DOHH2 (cell line): ENCODE measurements around the gene SPCS1.

ENCODE experiments used
- H3F3A ChIP-seq: fragments of 200-600 bp; sonication (generic), shearing (Covaris generic); 2 replicates; pipeline ENCODE4 v1.6.0; 2016; ENCODE audit warnings: antibody characterized with exemption, mild to moderate bottlenecking; ENCODE audit not compliant: control insufficient read depth, insufficient read depth
- H3K27ac ChIP-seq: fragments of 200-600 bp; sonication (generic); 2 replicates; pipeline ENCODE4 v1.5.1; 2014; ENCODE audit warnings: low read depth, mild to moderate bottlenecking, low read length, moderate library complexity
- H3K27me3 ChIP-seq: fragments of 200-600 bp; sonication (generic); 2 replicates; pipeline ENCODE4 v1.6.1; 2014; ENCODE audit warnings: mild to moderate bottlenecking, low read length, mixed read lengths; ENCODE audit not compliant: control insufficient read depth
- H3K36me3 ChIP-seq: fragments of 200-600 bp; sonication (generic); 2 replicates; pipeline ENCODE4 v1.6.1; 2014; ENCODE audit warnings: mild to moderate bottlenecking, low read length, moderate library complexity, mixed read lengths; ENCODE audit not compliant: control insufficient read depth
- H3K4me1 ChIP-seq: fragments of 200-600 bp; sonication (generic); 2 replicates; pipeline ENCODE4 v1.6.1; 2014; ENCODE audit warnings: mild to moderate bottlenecking, low read length, mixed read lengths; ENCODE audit not compliant: control insufficient read depth
- H3K4me2 ChIP-seq: fragments of 200-600 bp; sonication (generic); 2 replicates; pipeline ENCODE4 v1.6.0; 2014; ENCODE audit warnings: mild to moderate bottlenecking, low read length, moderate library complexity
- H3K4me3 ChIP-seq: fragments of 200-600 bp; sonication (generic); 2 replicates; pipeline ENCODE4 v1.5.1; 2014; ENCODE audit warnings: mild to moderate bottlenecking, low read length, mixed read lengths
- H3K79me2 ChIP-seq: fragments of 200-600 bp; sonication (generic); 2 replicates; pipeline ENCODE4 v1.6.1; 2014; ENCODE audit warnings: mild to moderate bottlenecking, low read length, mixed read lengths; ENCODE audit not compliant: control insufficient read depth
- H3K9me2 ChIP-seq: fragments of 200-600 bp; sonication (generic); replicated peaks from 2 replicates; pipeline ENCODE4 v1.6.1; 2014; ENCODE audit warnings: mild to moderate bottlenecking, low read length, mixed read lengths; ENCODE audit not compliant: control insufficient read depth
- H3K9me3 ChIP-seq: fragments of 200-600 bp; sonication (generic); 2 replicates; pipeline ENCODE4 v1.6.1; 2014; ENCODE audit warnings: antibody characterized with exemption, low read length, mixed read lengths; ENCODE audit not compliant: control insufficient read depth, insufficient read depth
- H4K20me1 ChIP-seq: fragments of 200-600 bp; sonication (generic); 2 replicates; pipeline ENCODE4 v1.6.0; 2014; ENCODE audit warnings: low read depth, mild to moderate bottlenecking, antibody characterized with exemption, low read length, moderate library complexity; ENCODE audit not compliant: control insufficient read depth, insufficient read depth
- CTCF ChIP-seq: fragments of 200-600 bp; sonication (generic); IDR thresholded peaks from one replicate; pipeline ENCODE4 v1.5.1; 2014; ENCODE audit warnings: antibody characterized with exemption, mild to moderate bottlenecking, low read depth, low read length; ENCODE audit not compliant: poor library complexity, severe bottlenecking
- EZH2phosphoT487 ChIP-seq: fragments of 200-600 bp; sonication (generic); IDR thresholded peaks from 2 replicates; pipeline ENCODE4 v1.6.1; 2017; ENCODE audit warnings: borderline replicate concordance, mild to moderate bottlenecking, antibody characterized with exemption, low read length, moderate library complexity, mixed read lengths

SPCS1 gene

DNA sequence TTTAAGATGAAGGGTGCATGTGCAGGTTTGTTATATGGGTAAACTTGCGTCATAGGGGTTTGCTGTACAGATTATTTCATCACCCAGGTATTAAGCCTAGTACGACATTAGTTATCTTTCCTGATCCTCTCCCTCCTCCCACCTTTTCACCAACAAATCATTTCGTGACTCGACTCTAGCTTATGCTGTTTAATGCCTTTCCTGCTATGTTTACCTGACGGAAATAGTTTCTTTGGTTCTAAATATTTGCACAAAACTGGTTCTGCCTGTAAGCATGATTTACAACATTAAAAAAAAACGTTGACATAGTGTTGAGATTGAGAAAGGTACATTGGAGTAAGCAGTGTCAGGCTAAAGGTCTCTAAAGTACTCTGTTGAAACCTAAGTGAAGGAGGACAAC lies 17.6 kb upstream of the SPCS1 start:
- peaks cover 78% of the 10 kb centered on the region for H3K79me2 ChIP-seq
- H3K4me1 ChIP-seq: peaks cover 43% of the 10 kb centered on the region
- H3K9me2 ChIP-seq: no peaks in the 10 kb centered on the region
- peaks cover 29% of the 10 kb centered on the region for H4K20me1 ChIP-seq
- no peaks in the 10 kb centered on the region for H3K9me3 ChIP-seq
- H3K4me3 ChIP-seq: no peak overlapping the region
- no peaks in the 10 kb centered on the region for H3K27me3 ChIP-seq
- peaks cover 87% of the 10 kb centered on the region for H3K36me3 ChIP-seq
- H3K4me2 ChIP-seq: peak overlapping the region; percentile 96
- no peak overlapping the region for H3K27ac ChIP-seq
- H3F3A ChIP-seq: peaks cover 60% of the 10 kb centered on the region
- no peak for TF ChIP-seq CTCF
- TF ChIP-seq EZH2phosphoT487: no peak

DNA sequence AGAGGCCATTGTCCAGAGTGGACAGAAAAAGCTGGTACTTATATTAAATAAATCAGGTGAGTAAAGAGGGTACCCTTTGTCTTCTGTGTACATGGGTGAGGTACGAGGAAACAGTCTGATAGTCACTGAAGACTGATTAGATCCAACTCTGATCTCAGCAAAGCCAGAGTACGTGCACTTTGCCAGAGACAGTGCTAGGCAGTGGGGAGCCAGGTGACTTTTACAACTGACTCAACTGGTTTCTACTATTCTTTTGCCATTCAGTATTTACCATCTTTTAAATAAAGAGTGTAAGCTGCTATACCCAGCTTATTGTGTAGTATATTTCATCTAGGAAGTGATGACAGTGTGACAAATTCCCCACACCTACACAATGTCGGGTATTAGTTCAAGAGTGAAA lies 16.8 kb upstream of the SPCS1 start:
- Histone ChIP-seq H3K36me3 (peaks cover 89% of the 10 kb centered on the region), H3K4me1 (peaks cover 36% of the 10 kb centered on the region), H3K27ac (no peak overlapping the region), H3K79me2 (peaks cover 69% of the 10 kb centered on the region), H4K20me1 (peaks cover 29% of the 10 kb centered on the region), H3K27me3 (no peaks in the 10 kb centered on the region), H3K9me2 (no peaks in the 10 kb centered on the region), H3K4me3 (no peak overlapping the region), H3K9me3 (no peaks in the 10 kb centered on the region), H3K4me2 (peak overlapping the region; percentile 96; the same call in 1 of the 2 replicates), H3F3A (peaks cover 67% of the 10 kb centered on the region)
- TF ChIP-seq CTCF: no peak
- TF ChIP-seq EZH2phosphoT487: no peak

GRCh38 chr3:52690560-52690959 lies 15.3 kb upstream of the SPCS1 start:
- Histone ChIP-seq H3K27ac (no peak overlapping the region), H3K4me2 (no peak overlapping the region), H3K9me2 (no peaks in the 10 kb centered on the region), H3K36me3 (peaks cover 97% of the 10 kb centered on the region), H3K79me2 (peaks cover 57% of the 10 kb centered on the region), H3K4me1 (peaks cover 32% of the 10 kb centered on the region), H3F3A (peaks cover 80% of the 10 kb centered on the region), H4K20me1 (peaks cover 29% of the 10 kb centered on the region), H3K4me3 (no peak overlapping the region), H3K9me3 (no peaks in the 10 kb centered on the region), H3K27me3 (no peaks in the 10 kb centered on the region)
- no peak for TF ChIP-seq CTCF

DNA sequence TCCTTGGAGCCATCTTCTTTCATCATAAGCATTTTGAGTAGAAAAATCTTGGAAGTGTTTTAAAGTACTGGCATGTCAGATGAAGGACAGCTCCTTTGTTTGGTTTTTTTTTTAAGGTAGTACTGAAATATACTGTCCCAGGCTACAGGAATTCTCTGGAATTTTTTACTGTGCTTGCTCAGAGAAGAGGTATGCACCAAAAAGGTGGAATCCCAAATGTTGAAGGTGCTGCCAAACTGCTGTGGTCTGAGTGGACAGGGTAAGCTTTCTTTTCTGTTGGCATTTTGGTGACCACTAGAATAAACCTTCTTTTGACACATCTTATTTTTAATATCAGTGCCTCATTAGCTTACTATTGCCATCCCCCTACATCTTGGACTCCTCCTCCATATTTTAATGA lies 12.8 kb upstream of the SPCS1 start:
- H3K4me1 ChIP-seq: peaks cover 36% of the 10 kb centered on the region
- no peak overlapping the region for H3K27ac ChIP-seq
- peaks cover 15% of the 10 kb centered on the region; the same call in 1 of the 2 replicates for H4K20me1 ChIP-seq
- peaks cover 87% of the 10 kb centered on the region for H3F3A ChIP-seq
- no peaks in the 10 kb centered on the region for H3K9me2 ChIP-seq
- H3K36me3 ChIP-seq: peaks cover 100% of the 10 kb centered on the region
- TF ChIP-seq EZH2phosphoT487 (no peak), CTCF (no peak)
- H3K9me3 ChIP-seq: no peaks in the 10 kb centered on the region
- peaks cover 32% of the 10 kb centered on the region for H3K79me2 ChIP-seq
- no peak overlapping the region for H3K4me2 ChIP-seq
- H3K27me3 ChIP-seq: no peaks in the 10 kb centered on the region
- no peak overlapping the region for H3K4me3 ChIP-seq
